Kidney (tissue), 14 donors: ENCODE data around the gene EPHB6. TPM values are rescaled to one million over a fixed set of nuclear protein-coding genes. Genes with fewer than 3 reads are reported as not detected.

Source experiments
- DNase-seq, 5 donors: peaks; one replicate each; pipeline ENCODE4 v3.0.0-alpha.2; 2013 to 2020
- FAIRE-seq: peaks from 2 replicates; lab custom pipeline; 2012; peaks lifted over from hg19 to GRCh38; lab: Jason Lieb, UNC
- H3K27ac ChIP-seq, 2 donors: one replicate each; pipeline ENCODE4 v1.7.0; 2013; ENCODE audit warnings: low read depth in 2 of 2, low read length in 2 of 2, inconsistent platforms in 1 of 2
- H3K27me3 ChIP-seq: one replicate; pipeline ENCODE4 v1.7.1; 2013; ENCODE audit warnings: low read length, inconsistent platforms; ENCODE audit not compliant: control insufficient read depth, insufficient read depth
- H3K36me3 ChIP-seq, 3 donors: one replicate each; pipeline versions ENCODE4 v1.7.0 to v1.7.1; 2013; ENCODE audit warnings: low read length in 3 of 3, control low read depth in 1 of 3, inconsistent platforms in 1 of 3; ENCODE audit not compliant: insufficient read depth in 3 of 3, control insufficient read depth in 2 of 3
- H3K4me1 ChIP-seq, 3 donors: one replicate each; pipeline versions ENCODE4 v1.7.0 to v1.7.1; 2013; ENCODE audit warnings: low read length in 3 of 3, inconsistent platforms in 1 of 3, low read depth in 1 of 3; ENCODE audit not compliant: control insufficient read depth in 2 of 3, insufficient read depth in 2 of 3
- H3K4me3 ChIP-seq, 3 donors: one replicate each; pipeline versions ENCODE4 v1.7.0 to v1.8.1; 2013; ENCODE audit warnings: low read length in 3 of 3, control low read depth in 1 of 3, inconsistent platforms in 1 of 3
- H3K9ac ChIP-seq, 3 donors: one replicate each; pipeline versions ENCODE4 v1.7.0 to v1.7.1; 2013; ENCODE audit warnings: low read length in 3 of 3, control low read depth in 1 of 3, inconsistent platforms in 1 of 3
- H3K9me3 ChIP-seq, 3 donors: one replicate each; pipeline versions ENCODE4 v1.7.0 to v1.7.1; 2013; ENCODE audit warnings: low read length in 3 of 3, control low read depth in 1 of 3, inconsistent platforms in 1 of 3; ENCODE audit not compliant: control insufficient read depth in 2 of 3, insufficient read depth in 1 of 3
- CTCF ChIP-seq: IDR thresholded peaks from 3 replicates; pipeline ENCODE4 v1.5.1; 2012; ENCODE audit warnings: mild to moderate bottlenecking, moderate library complexity, borderline replicate concordance; ENCODE audit not compliant: insufficient read depth; ENCODE audit errors: extremely low read depth
- intact Hi-C: fragments of 100-400 bp; cut with DNase I; formaldehyde crosslinking; loops from one replicate; pipeline ENCODE4 v1.11.1; 2022
- polyA plus RNA-seq: library from polyadenylated mRNA; stranded (reverse); fragments of 350-450 nt; fragmentation: Illumina TruSeq; extraction: RNeasy Lipid Tissue Mini Kit (QIAGEN cat#74804); gene quantifications from one replicate; pipeline ENCODE4 v1.2.3, GENCODE V29; 2014; ENCODE audit warnings: low read depth, low replicate concordance; ENCODE audit not compliant: insufficient read depth
- total RNA-seq: library from RNA; stranded (reverse); fragmentation: NEBNext Ultra II Directional; extraction: Animal tissue kit (Norgen Biotek cat#: 25700); gene quantifications from one replicate; pipeline ENCODE4 v1.2.1, GENCODE V29; 2021
- donor health status: control.
- donor health status: control.
- donor health status: control.
- donor health status: control.
- donor health status: control.
- donor health status: DM: yes; HTN: yes; CAD: no.
- donor health status: Normal renal cell carcinoma (clear cell type).

The EPHB6 gene
- total and polyA plus RNA-seq, 2 donors from 2014 or later = 10.4 to 17.4 TPM

DNA sequence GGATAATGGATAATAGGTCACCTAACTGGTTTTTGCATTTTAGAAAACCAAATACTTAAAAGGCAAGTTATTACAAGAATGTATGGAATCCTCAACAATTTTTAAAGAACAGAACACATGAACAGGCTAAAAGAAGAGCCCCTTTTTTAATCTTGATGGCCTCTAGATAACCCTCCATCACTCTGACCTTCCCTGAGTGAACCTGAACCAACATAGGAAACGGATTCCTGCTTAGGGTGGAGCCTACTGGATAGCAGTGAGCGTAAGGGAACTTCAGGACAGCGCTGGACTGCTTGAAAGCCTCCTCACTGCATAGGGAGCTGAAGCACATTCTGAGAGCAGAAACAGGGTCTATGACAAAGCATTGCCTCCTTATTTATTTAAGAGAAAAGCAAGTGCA, 58.2 kb downstream of the EPHB6 start:
- H3K36me3 ChIP-seq = no peaks in the 10 kb centered on the region
- H3K9me3 ChIP-seq = no peaks in the 10 kb centered on the region
- FAIRE-seq = no peak
- peaks cover 0 to 2% (median 0%) of the 10 kb centered on the region in 3 donors for H3K4me1 ChIP-seq
- intact Hi-C loops = no loop called here
- no peaks in the 10 kb centered on the region for H3K27me3 ChIP-seq
- DNase-seq = no peak
- H3K27ac ChIP-seq = no peak overlapping the region
- no peak overlapping the region for H3K4me3 ChIP-seq
- no peak overlapping the region for H3K9ac ChIP-seq
- no peak for TF ChIP-seq CTCF

DNA sequence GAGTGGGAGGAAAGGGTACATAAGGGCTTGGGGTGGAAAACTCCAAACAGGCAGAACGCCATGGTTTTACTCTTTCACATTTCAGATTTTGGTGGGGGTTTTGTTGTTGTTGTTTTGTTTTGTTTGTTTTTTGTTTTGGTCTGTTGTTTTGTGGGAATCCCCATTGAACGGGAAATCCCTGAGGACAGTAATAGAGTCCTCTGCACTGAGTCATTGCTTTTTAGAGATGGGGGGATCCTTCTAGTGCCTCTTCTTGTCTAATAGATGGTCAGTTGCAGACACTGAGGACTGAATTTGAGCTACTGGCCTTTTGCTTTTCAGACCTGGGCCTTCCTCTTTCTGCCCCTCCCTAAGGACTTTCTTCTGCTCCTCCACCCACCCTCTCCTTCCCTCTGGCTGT, 58.7 kb downstream of the EPHB6 start:
- peaks cover 0 to 2% (median 0%) of the 10 kb centered on the region in 3 donors for H3K4me1 ChIP-seq
- FAIRE-seq (no peak), DNase-seq (no peak)
- no peaks in the 10 kb centered on the region for H3K27me3 ChIP-seq
- no peaks in the 10 kb centered on the region for H3K36me3 ChIP-seq
- no peak overlapping the region for H3K4me3 ChIP-seq
- no peak overlapping the region for H3K27ac ChIP-seq
- no peak for TF ChIP-seq CTCF
- intact Hi-C loops = no loop called here
- H3K9me3 ChIP-seq = no peaks in the 10 kb centered on the region
- no peak overlapping the region for H3K9ac ChIP-seq

DNA sequence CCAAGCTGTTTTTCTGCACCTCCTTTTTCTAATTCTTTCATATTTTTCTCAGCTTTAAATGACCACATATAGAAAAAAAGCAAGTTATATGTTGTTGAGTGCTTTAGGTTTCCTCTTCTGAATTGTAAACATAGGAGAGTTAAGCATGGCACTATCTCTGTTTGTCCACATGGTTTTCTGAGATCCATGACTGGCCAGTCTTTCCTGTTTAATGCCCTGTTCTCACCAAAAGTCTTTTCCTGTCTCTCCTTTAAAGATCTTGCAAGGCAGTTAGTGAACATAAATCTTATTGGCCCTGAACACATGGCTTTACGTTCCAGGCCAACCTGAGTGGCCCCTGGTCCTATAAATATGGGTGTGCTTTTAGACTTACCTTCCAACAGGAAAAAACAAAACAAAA, 59.2 kb downstream of the EPHB6 start:
- Histone ChIP-seq H3K9me3 (no peaks in the 10 kb centered on the region), H3K27ac (no peak overlapping the region), H3K4me1 (peaks cover 0 to 2% (median 0%) of the 10 kb centered on the region in 3 donors), H3K27me3 (no peaks in the 10 kb centered on the region), H3K9ac (no peak overlapping the region), H3K36me3 (no peaks in the 10 kb centered on the region), H3K4me3 (no peak overlapping the region)
- no peak for DNase-seq
- FAIRE-seq = no peak
- intact Hi-C loops = no loop called here
- TF ChIP-seq CTCF = no peak

DNA sequence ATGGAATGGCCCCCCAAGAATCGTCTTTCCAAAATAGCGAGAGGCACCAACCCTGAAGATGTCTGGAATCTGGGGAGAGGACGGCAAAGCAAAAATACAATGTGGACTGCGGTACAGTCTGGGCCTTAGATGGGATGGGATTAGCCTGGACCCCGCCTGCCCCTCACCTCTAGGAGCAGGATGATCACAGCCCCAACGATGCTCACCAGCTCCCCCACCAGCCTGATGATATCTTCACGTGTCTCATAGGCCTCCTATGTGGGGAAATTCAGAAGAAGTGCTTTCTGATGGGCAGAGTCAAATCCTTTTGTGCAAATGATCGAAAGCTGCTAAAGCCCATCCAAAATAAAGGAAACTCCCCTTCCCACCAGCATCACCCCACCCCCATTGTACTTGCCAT, 60.4 kb downstream of the EPHB6 start:
- Histone ChIP-seq H3K4me1 (peaks cover 0 to 2% (median 0%) of the 10 kb centered on the region in 3 donors), H3K27me3 (no peaks in the 10 kb centered on the region), H3K9me3 (no peaks in the 10 kb centered on the region), H3K27ac (no peak overlapping the region), H3K4me3 (no peak overlapping the region), H3K36me3 (no peaks in the 10 kb centered on the region), H3K9ac (no peak overlapping the region)
- FAIRE-seq (no peak), DNase-seq (no peak)
- intact Hi-C loops = no loop called here
- no peak for TF ChIP-seq CTCF
